ENCODE results near the gene THUMPD2.

- TF ChIP-seq, protein P1, sequence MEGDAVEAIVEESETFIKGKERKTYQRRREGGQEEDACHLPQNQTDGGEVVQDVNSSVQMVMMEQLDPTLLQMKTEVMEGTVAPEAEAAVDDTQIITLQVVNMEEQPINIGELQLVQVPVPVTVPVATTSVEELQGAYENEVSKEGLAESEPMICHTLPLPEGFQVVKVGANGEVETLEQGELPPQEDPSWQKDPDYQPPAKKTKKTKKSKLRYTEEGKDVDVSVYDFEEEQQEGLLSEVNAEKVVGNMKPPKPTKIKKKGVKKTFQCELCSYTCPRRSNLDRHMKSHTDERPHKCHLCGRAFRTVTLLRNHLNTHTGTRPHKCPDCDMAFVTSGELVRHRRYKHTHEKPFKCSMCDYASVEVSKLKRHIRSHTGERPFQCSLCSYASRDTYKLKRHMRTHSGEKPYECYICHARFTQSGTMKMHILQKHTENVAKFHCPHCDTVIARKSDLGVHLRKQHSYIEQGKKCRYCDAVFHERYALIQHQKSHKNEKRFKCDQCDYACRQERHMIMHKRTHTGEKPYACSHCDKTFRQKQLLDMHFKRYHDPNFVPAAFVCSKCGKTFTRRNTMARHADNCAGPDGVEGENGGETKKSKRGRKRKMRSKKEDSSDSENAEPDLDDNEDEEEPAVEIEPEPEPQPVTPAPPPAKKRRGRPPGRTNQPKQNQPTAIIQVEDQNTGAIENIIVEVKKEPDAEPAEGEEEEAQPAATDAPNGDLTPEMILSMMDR (IDR thresholded peaks at IDR 0.05) = no peak
- TF ChIP-seq POLR2AphosphoS5 (IDR thresholded peaks at IDR 0.05) = no peak
Measured at GRCh38 chr2:39779341-39779851, 338 bp upstream of the THUMPD2 start.

All from sigmoid colon (tissue), 4 donors.